Measurements from ENCODE around the gene ZNF497. TPM values are rescaled to one million over a fixed set of nuclear protein-coding genes. Genes with fewer than 3 reads are reported as not detected.

The ZNF497 gene
- total and polyA plus RNA-seq, 2 of the 13 experiments (the other 11 are each of a cell fraction or from before 2014, with no cell fraction given), result 1.5 to 1.9 TPM

GRCh38 chr19:58408152-58409009 is 45.8 kb upstream of the ZNF497 start, which contains the start of gene ZNF584 (continued):
- TF ChIP-seq ZBTB33 (CRISPR knock-in tag; IDR thresholded peaks at IDR 0.05) (no peak), ELK4 (CRISPR knock-in tag; IDR thresholded peaks at IDR 0.05; ENCODE audit: borderline replicate concordance) (no peak), POLR2AphosphoS5 (IDR thresholded peaks at IDR 0.05; ENCODE audit: low read depth, low read length) (peak; percentile 95), SNAPC4 (CRISPR knock-in tag; IDR thresholded peaks at IDR 0.05) (no peak), ZBTB21 (CRISPR knock-in tag; IDR thresholded peaks at IDR 0.05) (no peak), RNF219 (CRISPR knock-in tag; IDR thresholded peaks at IDR 0.05) (no peak), GLI4 (CRISPR knock-in tag; IDR thresholded peaks at IDR 0.05; ENCODE audit: borderline replicate concordance) (no peak), PRMT3 (CRISPR knock-in tag; IDR thresholded peaks at IDR 0.05; ENCODE audit: borderline replicate concordance, low read depth) (no peak), ARID2 (CRISPR knock-in tag; IDR thresholded peaks at IDR 0.05; ENCODE audit: borderline replicate concordance) (no peak), ZNF660 (CRISPR knock-in tag; IDR thresholded peaks at IDR 0.05; ENCODE audit: borderline replicate concordance, low read depth) (no peak), ONECUT2 (CRISPR knock-in tag; IDR thresholded peaks at IDR 0.05) (no peak), PBX2 (CRISPR knock-in tag; IDR thresholded peaks at IDR 0.05) (no peak), NCOR1 (IDR thresholded peaks at IDR 0.05; ENCODE audit: borderline replicate concordance, low read length) (no peak), GLMP (CRISPR knock-in tag; IDR thresholded peaks at IDR 0.05; ENCODE audit: borderline replicate concordance) (no peak), PAF1 (CRISPR knock-in tag; IDR thresholded peaks at IDR 0.05) (no peak)
